Choroid plexus epithelial cell (primary cell): ENCODE measurements around the gene ZP1.
A peak's percentile ranks its signal among the peaks of the same experiment; 100 is the strongest.

ENCODE experiments used
- DNase-seq: peaks from one replicate; pipeline ENCODE4 v3.0.0-alpha.2; 2010; ENCODE audit warnings: low read depth
- H3K4me3 ChIP-seq: 2 replicates; pipeline ENCODE4 v1.5.1; 2011; ENCODE audit warnings: low read depth, mild to moderate bottlenecking, control low read depth, low read length, moderate library complexity
- CTCF ChIP-seq: conservative IDR thresholded peaks from 2 replicates; pipeline ENCODE4 v1.5.1; 2011; ENCODE audit warnings: low read depth, mild to moderate bottlenecking, control low read depth, inconsistent platforms, low read length, moderate library complexity

Gene ZP1

GRCh38 chr11:60855726-60856633, 11.4 kb upstream of the ZP1 start, which contains the start of gene PTGDR2:
TSS of gene PTGDR2 (minus strand) at chr11:60855950. CDS start at chr11:60853722, 2,228 bp downstream.
- DNase-seq = no peak
- no peak for TF ChIP-seq CTCF
- H3K4me3 ChIP-seq = no peak within 1 kb of the TSS

GRCh38 chr11:60857378-60858232, 9.7 kb upstream of the ZP1 start:
- peak; percentile 29 for DNase-seq
- no peak for TF ChIP-seq CTCF
- H3K4me3 ChIP-seq = no peak overlapping the region

GRCh38 chr11:60858236-60858635, 9.1 kb upstream of the ZP1 start:
- H3K4me3 ChIP-seq = no peak overlapping the region
- TF ChIP-seq CTCF = no peak
- no peak for DNase-seq

GRCh38 chr11:60858731-60859464, 8.4 kb upstream of the ZP1 start:
- no peak for TF ChIP-seq CTCF
- DNase-seq = no peak
- no peak overlapping the region for H3K4me3 ChIP-seq

- TF ChIP-seq CTCF = no peak
- no peak overlapping the region for H3K4me3 ChIP-seq
- DNase-seq = no peak
Observed at GRCh38 chr11:60859616-60860250, 7.6 kb upstream of the ZP1 start.

GRCh38 chr11:60860943-60861342, 6.4 kb upstream of the ZP1 start:
- no peak for TF ChIP-seq CTCF
- no peak overlapping the region for H3K4me3 ChIP-seq
- DNase-seq = peak; percentile 87
